Suprapubic skin (tissue), 4 donors: ENCODE data around the gene NTM. TPM values are rescaled to one million over a fixed set of nuclear protein-coding genes. Genes with fewer than 3 reads are reported as not detected.

ENCODE experiments used
- DNase-seq, 2 donors: peaks; one replicate each; pipeline ENCODE4 v3.0.0-alpha.2; 2019; ENCODE audit warnings: low spot score in 2 of 2
- H3K27ac ChIP-seq: fragments of 200-600 bp; sonication (generic); one replicate; pipeline ENCODE4 v1.5.1; 2019
- H3K27me3 ChIP-seq: fragments of 200-600 bp; sonication (generic); one replicate; pipeline ENCODE4 v1.5.1; 2019
- H3K36me3 ChIP-seq: fragments of 200-600 bp; sonication (generic); one replicate; pipeline ENCODE4 v1.5.1; 2019
- H3K4me1 ChIP-seq: fragments of 200-600 bp; sonication (generic); one replicate; pipeline ENCODE4 v1.5.1; 2019
- H3K4me3 ChIP-seq: fragments of 200-600 bp; sonication (generic); one replicate; pipeline ENCODE4 v1.5.1; 2019; ENCODE audit warnings: mild to moderate bottlenecking
- H3K9me3 ChIP-seq: fragments of 200-600 bp; sonication (generic); one replicate; pipeline ENCODE4 v1.5.1; 2019
- CTCF ChIP-seq, 2 donors: fragments of 200-600 bp in 1 of 2; fragments of 450-650 bp in 1 of 2; sonication (generic) in 1 of 2; IDR thresholded peaks; one replicate each; pipeline ENCODE4 v1.5.1; 2016 to 2019; ENCODE audit warnings: antibody characterized with exemption in 2 of 2, mild to moderate bottlenecking in 1 of 2, moderate library complexity in 1 of 2
- EP300 ChIP-seq: sonication (generic); formaldehyde crosslinking; IDR thresholded peaks from one replicate; pipeline ENCODE4 v1.6.1; 2017; ENCODE audit warnings: antibody characterized with exemption
- POLR2A ChIP-seq, 2 donors: fragments of 450-650 bp; IDR thresholded peaks; one replicate each; pipeline ENCODE4 v1.6.1; 2017; ENCODE audit warnings: antibody characterized with exemption in 2 of 2, mild to moderate bottlenecking in 2 of 2, moderate library complexity in 2 of 2
- POLR2AphosphoS5 ChIP-seq, 3 donors: sonication (generic); formaldehyde crosslinking; IDR thresholded peaks; one replicate each; pipeline ENCODE4 v1.6.1; 2017; ENCODE audit warnings: antibody characterized with exemption in 3 of 3
- WGBS: methylation state at CpG from one replicate; pipeline ENCODE4 v1.1.5; 2018; 5-methylcytosine and 5-hydroxymethylcytosine counted together
- total RNA-seq, 4 donors: library from RNA; depleted of rRNA; stranded (reverse); fragments of >200 nt; gene quantifications; one replicate each; pipeline ENCODE4 v1.1.0, GENCODE V29; 2016

NTM gene
- total RNA-seq, 4 donors from 2014 or later = 0.19 to 19.1 (median 2.1) TPM

GRCh38 chr11:131993246-131993645 lies 622.8 kb downstream of the NTM start:
- Histone ChIP-seq H3K4me3 (no peak overlapping the region), H3K36me3 (no peaks in the 10 kb centered on the region), H3K9me3 (peaks cover 8% of the 10 kb centered on the region), H3K4me1 (no peaks in the 10 kb centered on the region), H3K27ac (no peak overlapping the region), H3K27me3 (no peaks in the 10 kb centered on the region)
- DNase-seq = no peak
- no peak for TF ChIP-seq POLR2A (IDR thresholded peaks at IDR 0.05)
- no peak for TF ChIP-seq EP300
- no peak for TF ChIP-seq POLR2AphosphoS5 (IDR thresholded peaks at IDR 0.05)
- TF ChIP-seq CTCF (IDR thresholded peaks at IDR 0.05) = no peak
- 76% methylated on average over 2 of the region's 2 CpGs for WGBS

- TF ChIP-seq POLR2AphosphoS5 (IDR thresholded peaks at IDR 0.05) = no peak
- no peak for TF ChIP-seq POLR2A (IDR thresholded peaks at IDR 0.05)
- TF ChIP-seq EP300 = no peak
- TF ChIP-seq CTCF (IDR thresholded peaks at IDR 0.05) = no peak
- DNase-seq = no peak
- Histone ChIP-seq H3K9me3 (peaks cover 8% of the 10 kb centered on the region), H3K27ac (no peak overlapping the region), H3K27me3 (no peaks in the 10 kb centered on the region), H3K36me3 (no peaks in the 10 kb centered on the region), H3K4me3 (no peak overlapping the region), H3K4me1 (no peaks in the 10 kb centered on the region)
- 45% methylated on average over 5 of the region's 5 CpGs for WGBS
Observed at GRCh38 chr11:131998020-131998419, 627.6 kb downstream of the NTM start.

GRCh38 chr11:131999084-131999483 lies 628.7 kb downstream of the NTM start:
- Histone ChIP-seq H3K4me1 (no peaks in the 10 kb centered on the region), H3K36me3 (no peaks in the 10 kb centered on the region), H3K27me3 (no peaks in the 10 kb centered on the region), H3K4me3 (no peak overlapping the region), H3K9me3 (peaks cover 8% of the 10 kb centered on the region), H3K27ac (no peak overlapping the region)
- no peak for DNase-seq
- 30% methylated on average over 6 of the region's 6 CpGs for WGBS
- TF ChIP-seq POLR2AphosphoS5 (IDR thresholded peaks at IDR 0.05) (no peak), EP300 (no peak), POLR2A (IDR thresholded peaks at IDR 0.05) (no peak), CTCF (IDR thresholded peaks at IDR 0.05) (no peak)

DNA sequence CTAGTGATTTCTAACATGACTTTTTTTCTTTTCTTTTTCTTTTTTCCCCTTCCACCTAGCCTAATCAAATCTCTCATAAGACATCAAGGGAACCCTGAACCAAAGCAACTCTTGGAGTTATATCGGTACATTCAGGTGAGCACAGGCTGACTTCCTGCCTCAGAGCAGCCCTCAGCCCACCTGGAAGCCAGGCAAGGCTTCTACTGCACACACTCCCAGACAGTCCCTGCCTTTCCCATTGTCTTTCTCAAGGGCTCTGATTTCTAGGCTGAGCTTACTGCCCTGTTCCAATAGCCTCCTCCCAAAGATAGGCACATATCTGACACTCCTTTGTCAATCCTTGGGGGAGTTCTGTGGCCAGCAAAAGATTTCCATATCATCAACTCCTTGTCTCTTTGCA lies 629.5 kb downstream of the NTM start:
- Histone ChIP-seq H3K4me3 (no peak overlapping the region), H3K27me3 (no peaks in the 10 kb centered on the region), H3K4me1 (no peaks in the 10 kb centered on the region), H3K27ac (no peak overlapping the region), H3K9me3 (peaks cover 8% of the 10 kb centered on the region), H3K36me3 (no peaks in the 10 kb centered on the region)
- no peak for TF ChIP-seq EP300
- no peak for TF ChIP-seq POLR2A (IDR thresholded peaks at IDR 0.05)
- no peak for TF ChIP-seq CTCF (IDR thresholded peaks at IDR 0.05)
- no peak for TF ChIP-seq POLR2AphosphoS5 (IDR thresholded peaks at IDR 0.05)
- 83% methylated on average over 1 of the region's 1 CpG for WGBS
- no peak for DNase-seq

- 90% methylated on average over 4 of the region's 4 CpGs for WGBS
Observed at GRCh38 chr11:132005887-132006286, 635.5 kb downstream of the NTM start.

More at GRCh38 chr11:132005887-132006286, 635.5 kb downstream of the NTM start:
- no peaks in the 10 kb centered on the region for H3K27me3 ChIP-seq
- H3K27ac ChIP-seq = no peak overlapping the region
- no peak for DNase-seq
- H3K4me3 ChIP-seq = no peak overlapping the region
- TF ChIP-seq POLR2A (IDR thresholded peaks at IDR 0.05) = no peak
- TF ChIP-seq CTCF (IDR thresholded peaks at IDR 0.05) = no peak
- no peak for TF ChIP-seq POLR2AphosphoS5 (IDR thresholded peaks at IDR 0.05)
- TF ChIP-seq EP300 = no peak
- no peaks in the 10 kb centered on the region for H3K9me3 ChIP-seq
- no peaks in the 10 kb centered on the region for H3K36me3 ChIP-seq
- H3K4me1 ChIP-seq = no peaks in the 10 kb centered on the region
